NCI-H345 treated with DMSO at 0.1 percent for 48 hours (cell line): ENCODE results near the gene R3HDM2.
"Not testable (repeated sequence)": the region's sequence is repeated elsewhere in the genome, so short reads cannot be mapped to it uniquely, and the experiment has no call there.

Experiments
- DNase-seq: peaks from one replicate; lab custom pipeline; 2025; ENCODE audit not compliant: unreplicated experiment; lab: John Stamatoyannopoulos, UW

R3HDM2 gene

GRCh38 chr12:57384478-57384877, 46.4 kb downstream of the R3HDM2 start:
- DNase-seq: no peak

GRCh38 chr12:57381693-57382220, 49.1 kb downstream of the R3HDM2 start:
- DNase-seq: no peak

- no peak for DNase-seq
These were observed 50.5 kb downstream of the R3HDM2 start for GRCh38 chr12:57380300-57380699.

- no peak for DNase-seq
These were observed 53.6 kb downstream of the R3HDM2 start for GRCh38 chr12:57377103-57377840.

GRCh38 chr12:57372233-57372632, 58.6 kb downstream of the R3HDM2 start:
- no peak for DNase-seq

GRCh38 chr12:57370696-57371095, 60.1 kb downstream of the R3HDM2 start:
- no peak for DNase-seq

- DNase-seq: no peak
These were observed 60.8 kb downstream of the R3HDM2 start for GRCh38 chr12:57370072-57370471.

GRCh38 chr12:57369202-57369601, 61.6 kb downstream of the R3HDM2 start:
- no peak for DNase-seq

GRCh38 chr12:57368349-57369095, 62.3 kb downstream of the R3HDM2 start:
- no peak for DNase-seq

GRCh38 chr12:57367121-57367520, 63.7 kb downstream of the R3HDM2 start:
- no peak for DNase-seq

GRCh38 chr12:57366315-57366714, 64.5 kb downstream of the R3HDM2 start:
- no peak for DNase-seq

GRCh38 chr12:57364156-57364555, 66.7 kb downstream of the R3HDM2 start:
- DNase-seq: not testable (repeated sequence)

GRCh38 chr12:57360468-57360867, 70.4 kb downstream of the R3HDM2 start:
- no peak for DNase-seq

GRCh38 chr12:57358646-57359045, 72.2 kb downstream of the R3HDM2 start:
- no peak for DNase-seq

- no peak for DNase-seq
These were observed 75.1 kb downstream of the R3HDM2 start for GRCh38 chr12:57355734-57356133.

- no peak for DNase-seq
These were observed 78.7 kb downstream of the R3HDM2 start for GRCh38 chr12:57352166-57352565.

GRCh38 chr12:57347284-57347683, 83.6 kb downstream of the R3HDM2 start:
- no peak for DNase-seq

GRCh38 chr12:57343703-57344378, 87.0 kb downstream of the R3HDM2 start:
- DNase-seq: no peak

GRCh38 chr12:57342207-57342691, 88.6 kb downstream of the R3HDM2 start:
- no peak for DNase-seq

- no peak for DNase-seq
These were observed 89.4 kb downstream of the R3HDM2 start for GRCh38 chr12:57341275-57341990.

GRCh38 chr12:57340104-57340503, 90.7 kb downstream of the R3HDM2 start:
- no peak for DNase-seq
